ENCODE data around the gene FOSL2. TPM values are rescaled to one million over a fixed set of nuclear protein-coding genes. Genes with fewer than 3 reads are reported as not detected.

FOSL2 gene
- total and polyA plus RNA-seq, 2 experiments from 2014 or later: 0.60 to 4.3 TPM

DNA sequence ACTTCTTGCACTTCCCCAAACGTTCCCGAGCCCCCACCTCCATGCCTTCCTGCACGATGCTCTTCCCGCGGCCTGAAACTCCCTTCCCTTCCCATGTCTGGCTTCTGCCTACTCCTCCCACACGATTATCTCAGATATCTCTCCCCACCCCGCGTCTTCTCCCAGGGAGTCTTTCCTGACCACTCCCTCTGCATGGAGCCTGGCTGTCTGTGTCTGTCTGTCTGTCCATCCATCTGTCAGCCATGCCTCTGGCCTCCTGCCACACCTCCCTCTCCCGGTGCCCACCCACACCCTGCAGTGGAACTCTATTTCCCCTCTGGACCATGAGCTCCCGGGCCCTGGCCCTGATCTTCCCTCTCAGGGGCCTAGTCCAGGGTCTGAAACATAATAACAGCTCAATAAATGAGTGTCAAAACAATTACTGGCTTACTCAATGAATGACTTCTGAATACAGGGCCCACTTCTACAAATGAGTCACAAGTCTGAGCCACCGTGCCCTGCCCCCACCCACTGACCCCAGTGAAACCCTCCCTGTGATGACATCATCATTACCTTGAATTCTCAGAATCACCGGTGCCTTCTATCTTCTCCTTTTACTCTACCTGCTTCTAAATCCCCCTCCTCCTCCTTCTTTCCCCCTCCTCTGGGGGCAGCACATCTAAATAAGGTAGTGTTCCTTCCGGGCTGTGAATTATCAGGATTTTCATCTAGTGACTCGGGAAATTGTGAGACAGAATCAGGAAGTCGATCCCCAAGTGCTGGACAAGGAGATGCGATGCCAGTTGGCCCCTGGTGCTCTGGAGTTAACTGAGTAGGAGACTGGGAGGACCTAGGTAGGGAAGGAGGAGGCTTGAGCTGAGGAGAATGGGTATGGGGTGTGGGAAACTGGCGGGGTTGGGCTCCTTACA, 57.1 kb downstream of the FOSL2 start:
- no peaks in the 10 kb centered on the region for H3F3A ChIP-seq (replicated peaks; ENCODE audit: low read depth)
- DNase-seq (ENCODE audit: low spot score): peak; percentile 15
- no peaks in the 10 kb centered on the region for H3K27me3 ChIP-seq (ENCODE audit: insufficient read depth)
- H4K20me1 ChIP-seq (replicated peaks; ENCODE audit: insufficient read depth): no peaks in the 10 kb centered on the region
- H3K4me3 ChIP-seq: no peak overlapping the region
- no peaks in the 10 kb centered on the region for H3K4me1 ChIP-seq (ENCODE audit: insufficient read depth)
- H3K4me2 ChIP-seq: no peak overlapping the region
- Mint-ChIP-seq H3K4me3 (no peak overlapping the region), H3K27ac (peak overlapping the region; percentile 64), H3K36me3 (ENCODE audit: low read depth) (no peaks in the 10 kb centered on the region), H3K4me1 (peaks cover 5% of the 10 kb centered on the region; the same call in 2 of the 3 replicates), H3K27me3 (ENCODE audit: insufficient read depth, low read depth, poor library complexity) (peaks cover 5% of the 10 kb centered on the region), H3K9me3 (no peaks in the 10 kb centered on the region)
- TF ChIP-seq STAT1 (IDR thresholded peaks at IDR 0.05; ENCODE audit: unreplicated experiment) (no peak), CREB1 (CRISPR knock-in tag; IDR thresholded peaks at IDR 0.05; ENCODE audit: low read depth) (no peak), EZH2 (IDR thresholded peaks at IDR 0.05; ENCODE audit: low read depth, unreplicated experiment) (no peak), ZNF331 (CRISPR knock-in tag; IDR thresholded peaks at IDR 0.05; ENCODE audit: low read depth) (no peak), ZNF114 (CRISPR knock-in tag; IDR thresholded peaks at IDR 0.05) (no peak), REST (IDR thresholded peaks at IDR 0.05; ENCODE audit: unreplicated experiment) (no peak), NANOG (IDR thresholded peaks at IDR 0.05; ENCODE audit: borderline replicate concordance) (no peak), EZH2phosphoT487 (IDR thresholded peaks at IDR 0.05; ENCODE audit: unreplicated experiment) (no peak), POLR2AphosphoS5 (IDR thresholded peaks at IDR 0.05; ENCODE audit: low read depth) (no peak)
- TF ChIP-seq, protein P1, sequence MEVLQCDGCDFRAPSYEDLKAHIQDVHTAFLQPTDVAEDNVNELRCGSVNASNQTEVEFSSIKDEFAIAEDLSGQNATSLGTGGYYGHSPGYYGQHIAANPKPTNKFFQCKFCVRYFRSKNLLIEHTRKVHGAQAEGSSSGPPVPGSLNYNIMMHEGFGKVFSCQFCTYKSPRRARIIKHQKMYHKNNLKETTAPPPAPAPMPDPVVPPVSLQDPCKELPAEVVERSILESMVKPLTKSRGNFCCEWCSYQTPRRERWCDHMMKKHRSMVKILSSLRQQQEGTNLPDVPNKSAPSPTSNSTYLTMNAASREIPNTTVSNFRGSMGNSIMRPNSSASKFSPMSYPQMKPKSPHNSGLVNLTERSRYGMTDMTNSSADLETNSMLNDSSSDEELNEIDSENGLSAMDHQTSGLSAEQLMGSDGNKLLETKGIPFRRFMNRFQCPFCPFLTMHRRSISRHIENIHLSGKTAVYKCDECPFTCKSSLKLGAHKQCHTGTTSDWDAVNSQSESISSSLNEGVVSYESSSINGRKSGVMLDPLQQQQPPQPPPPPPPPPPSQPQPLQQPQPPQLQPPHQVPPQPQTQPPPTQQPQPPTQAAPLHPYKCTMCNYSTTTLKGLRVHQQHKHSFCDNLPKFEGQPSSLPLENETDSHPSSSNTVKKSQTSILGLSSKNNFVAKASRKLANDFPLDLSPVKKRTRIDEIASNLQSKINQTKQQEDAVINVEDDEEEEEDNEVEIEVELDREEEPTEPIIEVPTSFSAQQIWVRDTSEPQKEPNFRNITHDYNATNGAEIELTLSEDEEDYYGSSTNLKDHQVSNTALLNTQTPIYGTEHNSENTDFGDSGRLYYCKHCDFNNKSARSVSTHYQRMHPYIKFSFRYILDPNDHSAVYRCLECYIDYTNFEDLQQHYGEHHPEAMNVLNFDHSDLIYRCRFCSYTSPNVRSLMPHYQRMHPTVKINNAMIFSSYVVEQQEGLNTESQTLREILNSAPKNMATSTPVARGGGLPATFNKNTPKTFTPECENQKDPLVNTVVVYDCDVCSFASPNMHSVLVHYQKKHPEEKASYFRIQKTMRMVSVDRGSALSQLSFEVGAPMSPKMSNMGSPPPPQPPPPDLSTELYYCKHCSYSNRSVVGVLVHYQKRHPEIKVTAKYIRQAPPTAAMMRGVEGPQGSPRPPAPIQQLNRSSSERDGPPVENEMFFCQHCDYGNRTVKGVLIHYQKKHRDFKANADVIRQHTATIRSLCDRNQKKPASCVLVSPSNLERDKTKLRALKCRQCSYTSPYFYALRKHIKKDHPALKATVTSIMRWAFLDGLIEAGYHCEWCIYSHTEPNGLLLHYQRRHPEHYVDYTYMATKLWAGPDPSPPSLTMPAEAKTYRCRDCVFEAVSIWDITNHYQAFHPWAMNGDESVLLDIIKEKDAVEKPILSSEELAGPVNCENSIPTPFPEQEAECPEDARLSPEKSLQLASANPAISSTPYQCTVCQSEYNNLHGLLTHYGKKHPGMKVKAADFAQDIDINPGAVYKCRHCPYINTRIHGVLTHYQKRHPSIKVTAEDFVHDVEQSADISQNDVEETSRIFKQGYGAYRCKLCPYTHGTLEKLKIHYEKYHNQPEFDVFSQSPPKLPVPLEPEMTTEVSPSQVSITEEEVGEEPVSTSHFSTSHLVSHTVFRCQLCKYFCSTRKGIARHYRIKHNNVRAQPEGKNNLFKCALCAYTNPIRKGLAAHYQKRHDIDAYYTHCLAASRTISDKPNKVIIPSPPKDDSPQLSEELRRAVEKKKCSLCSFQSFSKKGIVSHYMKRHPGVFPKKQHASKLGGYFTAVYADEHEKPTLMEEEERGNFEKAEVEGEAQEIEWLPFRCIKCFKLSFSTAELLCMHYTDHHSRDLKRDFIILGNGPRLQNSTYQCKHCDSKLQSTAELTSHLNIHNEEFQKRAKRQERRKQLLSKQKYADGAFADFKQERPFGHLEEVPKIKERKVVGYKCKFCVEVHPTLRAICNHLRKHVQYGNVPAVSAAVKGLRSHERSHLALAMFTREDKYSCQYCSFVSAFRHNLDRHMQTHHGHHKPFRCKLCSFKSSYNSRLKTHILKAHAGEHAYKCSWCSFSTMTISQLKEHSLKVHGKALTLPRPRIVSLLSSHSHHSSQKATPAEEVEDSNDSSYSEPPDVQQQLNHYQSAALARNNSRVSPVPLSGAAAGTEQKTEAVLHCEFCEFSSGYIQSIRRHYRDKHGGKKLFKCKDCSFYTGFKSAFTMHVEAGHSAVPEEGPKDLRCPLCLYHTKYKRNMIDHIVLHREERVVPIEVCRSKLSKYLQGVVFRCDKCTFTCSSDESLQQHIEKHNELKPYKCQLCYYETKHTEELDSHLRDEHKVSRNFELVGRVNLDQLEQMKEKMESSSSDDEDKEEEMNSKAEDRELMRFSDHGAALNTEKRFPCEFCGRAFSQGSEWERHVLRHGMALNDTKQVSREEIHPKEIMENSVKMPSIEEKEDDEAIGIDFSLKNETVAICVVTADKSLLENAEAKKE (CRISPR knock-in tag; IDR thresholded peaks at IDR 0.05): no peak
- TF ChIP-seq, protein P2, sequence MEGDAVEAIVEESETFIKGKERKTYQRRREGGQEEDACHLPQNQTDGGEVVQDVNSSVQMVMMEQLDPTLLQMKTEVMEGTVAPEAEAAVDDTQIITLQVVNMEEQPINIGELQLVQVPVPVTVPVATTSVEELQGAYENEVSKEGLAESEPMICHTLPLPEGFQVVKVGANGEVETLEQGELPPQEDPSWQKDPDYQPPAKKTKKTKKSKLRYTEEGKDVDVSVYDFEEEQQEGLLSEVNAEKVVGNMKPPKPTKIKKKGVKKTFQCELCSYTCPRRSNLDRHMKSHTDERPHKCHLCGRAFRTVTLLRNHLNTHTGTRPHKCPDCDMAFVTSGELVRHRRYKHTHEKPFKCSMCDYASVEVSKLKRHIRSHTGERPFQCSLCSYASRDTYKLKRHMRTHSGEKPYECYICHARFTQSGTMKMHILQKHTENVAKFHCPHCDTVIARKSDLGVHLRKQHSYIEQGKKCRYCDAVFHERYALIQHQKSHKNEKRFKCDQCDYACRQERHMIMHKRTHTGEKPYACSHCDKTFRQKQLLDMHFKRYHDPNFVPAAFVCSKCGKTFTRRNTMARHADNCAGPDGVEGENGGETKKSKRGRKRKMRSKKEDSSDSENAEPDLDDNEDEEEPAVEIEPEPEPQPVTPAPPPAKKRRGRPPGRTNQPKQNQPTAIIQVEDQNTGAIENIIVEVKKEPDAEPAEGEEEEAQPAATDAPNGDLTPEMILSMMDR (conservative IDR thresholded peaks at IDR 0.05; ENCODE audit: low read depth in 2 of 2): no peak
- no peak for ATAC-seq
- no peak overlapping the region for H2AFZ ChIP-seq
- no peaks in the 10 kb centered on the region for H3K36me3 ChIP-seq (ENCODE audit: insufficient read depth)
- no peaks in the 10 kb centered on the region for H3K9me2 ChIP-seq (ENCODE audit: insufficient read depth)
- no peaks in the 10 kb centered on the region for H3K79me2 ChIP-seq (replicated peaks; ENCODE audit: insufficient read depth)
- H3K27ac ChIP-seq (ENCODE audit: low read depth): no peak overlapping the region
